Upper lobe of right lung (tissue), 1 donor: Measurements from ENCODE around the gene TFF2. TPM values are rescaled to one million over a fixed set of nuclear protein-coding genes. Genes with fewer than 3 reads are reported as not detected.

Experiments used
- ATAC-seq: fragments of 200-7000 bp; cut with Tn5 transposase; one replicate; pipeline ENCODE4 v1.9.1; 2020; ENCODE audit warnings: mild to moderate bottlenecking, moderate library complexity
- DNase-seq: peaks from one replicate; pipeline ENCODE4 v3.0.0-alpha.2; 2020
- H3K27ac ChIP-seq: fragments of 200-600 bp; one replicate; pipeline ENCODE4 v1.8.0; 2022
- H3K27me3 ChIP-seq: fragments of 200-600 bp; one replicate; pipeline ENCODE4 v1.8.0; 2022; ENCODE audit warnings: mild to moderate bottlenecking
- H3K36me3 ChIP-seq: fragments of 200-600 bp; one replicate; pipeline ENCODE4 v1.8.0; 2022
- H3K4me1 ChIP-seq: fragments of 200-600 bp; one replicate; pipeline ENCODE4 v1.8.0; 2022
- H3K4me3 ChIP-seq: fragments of 200-600 bp; one replicate; pipeline ENCODE4 v1.8.0; 2022; ENCODE audit warnings: mild to moderate bottlenecking
- H3K9me3 ChIP-seq: fragments of 200-600 bp; one replicate; pipeline ENCODE4 v1.8.0; 2022
- intact Hi-C: fragments of 100-400 bp; cut with DNase I; formaldehyde crosslinking; loops from one replicate; pipeline ENCODE4 v1.11.0; 2022
- total RNA-seq: library from RNA; stranded (reverse); fragmentation: NEBNext Ultra II Directional; extraction: Animal tissue kit (Norgen Biotek cat#: 25700); gene quantifications from one replicate; pipeline ENCODE4 v1.2.1, GENCODE V29; 2021
- TF ChIP-seq, protein P1 (sequence below): fragments of 200-600 bp; IDR thresholded peaks from one replicate; pipeline ENCODE4 v1.8.0; 2022; ENCODE audit warnings: antibody characterized with exemption
- donor health status: DM: no; HTN: yes; CAD: no; lungs with severe emphysema.

Gene TFF2
- total RNA-seq, 1 donor from 2014 or later, result not detected

DNA sequence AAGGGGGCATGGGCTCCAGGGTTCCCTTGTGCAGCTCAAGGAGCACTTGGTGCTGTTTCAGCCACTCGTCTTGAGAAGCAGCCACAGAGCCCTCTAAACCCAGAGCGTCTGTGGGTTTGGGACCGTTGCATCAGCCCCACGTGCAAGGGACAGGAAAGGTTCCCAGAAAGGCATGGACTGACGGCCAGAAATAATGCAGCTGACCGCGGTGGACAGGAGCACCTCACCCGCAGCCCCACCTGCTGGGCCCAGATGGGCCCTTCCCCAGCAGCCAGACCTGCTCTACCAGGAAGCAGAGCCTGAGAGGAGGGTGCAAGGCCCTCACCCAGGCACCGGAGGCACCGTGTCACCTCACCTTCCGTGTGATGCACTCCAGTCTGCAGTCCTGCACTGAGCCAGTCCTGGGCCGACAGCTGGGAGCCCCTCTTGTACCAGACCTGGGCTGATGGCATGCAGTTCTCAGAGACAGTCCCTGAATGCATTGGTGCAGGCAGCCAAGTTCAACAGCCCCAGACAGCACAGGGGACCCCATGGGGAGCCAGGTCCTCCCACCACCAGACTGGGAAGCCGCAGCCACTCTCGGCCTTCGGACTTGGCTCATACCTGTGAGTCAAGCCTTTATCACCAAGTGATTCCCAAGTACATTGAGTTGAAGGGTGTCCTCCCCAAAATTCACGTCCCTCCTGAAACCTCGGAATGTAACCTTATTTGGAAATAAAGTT lies 30.8 kb downstream of the TFF2 start:
- no peak overlapping the region for H3K4me3 ChIP-seq
- peaks cover 12% of the 10 kb centered on the region for H3K4me1 ChIP-seq
- TF ChIP-seq, protein P1, sequence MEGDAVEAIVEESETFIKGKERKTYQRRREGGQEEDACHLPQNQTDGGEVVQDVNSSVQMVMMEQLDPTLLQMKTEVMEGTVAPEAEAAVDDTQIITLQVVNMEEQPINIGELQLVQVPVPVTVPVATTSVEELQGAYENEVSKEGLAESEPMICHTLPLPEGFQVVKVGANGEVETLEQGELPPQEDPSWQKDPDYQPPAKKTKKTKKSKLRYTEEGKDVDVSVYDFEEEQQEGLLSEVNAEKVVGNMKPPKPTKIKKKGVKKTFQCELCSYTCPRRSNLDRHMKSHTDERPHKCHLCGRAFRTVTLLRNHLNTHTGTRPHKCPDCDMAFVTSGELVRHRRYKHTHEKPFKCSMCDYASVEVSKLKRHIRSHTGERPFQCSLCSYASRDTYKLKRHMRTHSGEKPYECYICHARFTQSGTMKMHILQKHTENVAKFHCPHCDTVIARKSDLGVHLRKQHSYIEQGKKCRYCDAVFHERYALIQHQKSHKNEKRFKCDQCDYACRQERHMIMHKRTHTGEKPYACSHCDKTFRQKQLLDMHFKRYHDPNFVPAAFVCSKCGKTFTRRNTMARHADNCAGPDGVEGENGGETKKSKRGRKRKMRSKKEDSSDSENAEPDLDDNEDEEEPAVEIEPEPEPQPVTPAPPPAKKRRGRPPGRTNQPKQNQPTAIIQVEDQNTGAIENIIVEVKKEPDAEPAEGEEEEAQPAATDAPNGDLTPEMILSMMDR, result no peak
- no peaks in the 10 kb centered on the region for H3K9me3 ChIP-seq
- no peaks in the 10 kb centered on the region for H3K27me3 ChIP-seq
- ATAC-seq, result peak; percentile 59
- no peak overlapping the region for H3K27ac ChIP-seq
- no peaks in the 10 kb centered on the region for H3K36me3 ChIP-seq
- no peak for DNase-seq
- intact Hi-C loops, result no loop called here

DNA sequence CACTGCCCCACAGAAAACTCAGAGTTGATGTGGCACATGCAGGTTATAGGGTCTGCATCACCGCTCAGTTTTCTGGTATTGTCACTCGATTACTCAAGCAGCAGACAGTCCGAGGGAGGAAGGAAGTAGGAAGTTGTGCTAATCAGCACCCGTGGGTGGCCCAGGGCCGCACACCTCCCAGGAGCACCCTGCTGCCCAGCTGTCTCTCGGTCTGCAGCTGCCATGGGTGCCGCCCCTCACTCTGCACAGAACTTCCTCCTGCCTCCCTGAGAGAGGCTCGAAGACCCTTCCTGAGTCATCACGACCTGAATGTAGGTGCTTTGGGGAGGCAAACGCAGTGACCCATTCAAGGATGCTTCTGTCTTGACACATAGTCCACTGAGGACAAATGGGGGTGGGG lies 31.4 kb downstream of the TFF2 start:
- Histone ChIP-seq H3K4me1 (peaks cover 12% of the 10 kb centered on the region), H3K36me3 (no peaks in the 10 kb centered on the region), H3K27me3 (no peaks in the 10 kb centered on the region), H3K27ac (no peak overlapping the region), H3K4me3 (no peak overlapping the region), H3K9me3 (no peaks in the 10 kb centered on the region)
- TF ChIP-seq, protein P1, result no peak
- DNase-seq, result no peak
- intact Hi-C loops, result no loop called here
- peak; percentile 77 for ATAC-seq

DNA sequence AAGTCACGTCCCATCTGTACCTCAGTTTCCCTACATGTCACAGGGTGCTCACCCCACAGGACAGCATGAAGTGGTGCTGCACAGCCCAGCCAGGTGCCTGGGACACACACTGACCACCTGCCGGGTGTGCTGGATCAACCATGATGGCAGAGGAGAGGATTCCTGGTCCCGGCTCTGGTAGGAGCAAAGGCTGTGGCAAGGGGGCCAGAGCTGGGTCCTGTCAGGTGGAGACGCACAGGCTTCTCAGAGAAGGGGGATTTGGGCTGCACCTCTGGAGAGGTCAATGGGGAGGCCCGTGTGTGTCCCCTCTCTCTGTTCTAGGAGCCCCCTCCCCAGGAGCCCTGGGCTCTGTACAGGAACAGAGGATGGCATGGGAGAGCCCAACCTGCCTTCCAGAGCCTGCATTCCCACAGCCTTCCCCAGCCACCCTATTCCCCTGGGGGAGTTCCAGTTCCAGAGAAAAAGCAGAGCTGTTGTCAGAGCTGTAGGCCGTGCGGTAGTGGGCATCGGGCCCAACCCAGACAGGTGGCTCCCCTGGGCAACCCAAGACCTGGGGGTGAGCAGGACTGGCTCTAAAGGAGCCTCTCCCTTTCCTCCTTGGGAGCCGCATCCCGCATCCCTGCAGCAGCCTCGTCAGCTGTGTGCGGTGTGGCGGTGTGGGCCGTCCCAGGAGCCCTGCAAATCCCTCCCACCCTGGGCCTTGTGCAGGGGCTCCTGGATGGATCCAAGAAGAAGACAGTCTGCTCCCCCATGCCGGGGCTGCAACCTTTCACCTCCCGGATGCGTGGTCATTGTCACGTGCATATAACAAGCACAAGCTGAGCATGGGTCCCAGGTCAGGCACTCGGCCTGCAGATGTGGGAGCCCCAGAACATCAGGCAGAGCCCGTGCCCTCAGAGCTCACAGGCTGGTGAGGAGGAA lies 32.7 kb downstream of the TFF2 start:
- H3K27ac ChIP-seq, result no peak overlapping the region
- DNase-seq (no peak), ATAC-seq (no peak)
- no peaks in the 10 kb centered on the region for H3K36me3 ChIP-seq
- no peaks in the 10 kb centered on the region for H3K9me3 ChIP-seq
- H3K4me3 ChIP-seq, result no peak overlapping the region
- H3K4me1 ChIP-seq, result peaks cover 18% of the 10 kb centered on the region
- no peaks in the 10 kb centered on the region for H3K27me3 ChIP-seq
- intact Hi-C loops, result no loop called here
- TF ChIP-seq, protein P1, result no peak

DNA sequence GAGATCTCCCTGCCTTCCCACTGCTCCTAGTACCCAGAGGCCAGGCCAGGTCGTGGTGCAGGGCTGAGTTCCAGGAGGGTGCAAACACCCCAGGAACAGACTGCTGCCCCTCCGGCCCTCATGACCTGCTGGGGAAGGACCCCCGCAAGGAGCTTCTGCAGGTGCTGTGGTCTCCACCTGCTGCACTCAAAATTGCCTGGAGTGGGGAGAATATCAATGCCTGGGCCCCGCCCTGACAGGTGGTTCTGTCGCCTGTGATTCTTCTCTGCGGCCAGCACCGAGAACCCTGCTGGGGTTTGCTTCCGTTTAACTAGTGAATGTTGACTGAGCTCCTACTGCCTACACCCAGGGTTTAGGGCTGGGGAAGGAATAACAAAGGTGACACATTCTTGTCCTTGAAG lies 33.5 kb downstream of the TFF2 start:
- no peak for DNase-seq
- intact Hi-C loops, result no loop called here
- H3K36me3 ChIP-seq, result no peaks in the 10 kb centered on the region
- H3K27me3 ChIP-seq, result no peaks in the 10 kb centered on the region
- no peak overlapping the region for H3K27ac ChIP-seq
- no peak for ATAC-seq
- no peak overlapping the region for H3K4me3 ChIP-seq
- TF ChIP-seq, protein P1, result no peak
- peaks cover 19% of the 10 kb centered on the region for H3K4me1 ChIP-seq
- H3K9me3 ChIP-seq, result no peaks in the 10 kb centered on the region

DNA sequence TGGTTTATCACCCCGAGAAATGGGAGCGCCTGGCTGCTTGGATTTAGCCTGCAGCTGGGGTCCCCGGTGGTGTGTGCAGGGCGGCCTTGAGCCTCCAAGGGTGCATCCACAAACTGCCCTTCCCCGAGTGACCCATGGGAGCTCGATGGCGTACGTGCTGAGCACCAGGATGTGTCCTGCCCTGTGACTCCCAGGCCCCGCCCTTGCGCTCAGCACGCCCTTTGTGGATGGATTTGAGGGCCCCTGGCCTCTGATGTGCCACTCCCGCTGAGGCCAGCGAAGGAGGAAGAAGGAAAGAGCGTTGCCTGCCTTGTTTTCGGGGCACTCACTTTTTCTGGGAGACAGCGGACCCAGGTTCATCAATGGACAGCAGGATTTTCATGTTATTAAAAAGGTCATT lies 33.9 kb downstream of the TFF2 start:
- TF ChIP-seq, protein P1, result no peak
- Histone ChIP-seq H3K36me3 (no peaks in the 10 kb centered on the region), H3K4me1 (peaks cover 19% of the 10 kb centered on the region), H3K27me3 (no peaks in the 10 kb centered on the region), H3K27ac (no peak overlapping the region), H3K4me3 (no peak overlapping the region), H3K9me3 (no peaks in the 10 kb centered on the region)
- no peak for ATAC-seq
- DNase-seq, result no peak
- intact Hi-C loops, result no loop called here
